Loucy (cell line): ENCODE data around the gene NRARP.

ENCODE experiments used
- H2AFZ ChIP-seq: fragments of 200-600 bp; sonication (generic); 2 replicates; pipeline ENCODE4 v1.6.0; 2016; ENCODE audit warnings: antibody characterized with exemption, mild to moderate bottlenecking, low read length, moderate library complexity
- H3F3A ChIP-seq: fragments of 200-600 bp; 2 replicates; pipeline ENCODE4 v1.6.0; 2016; ENCODE audit warnings: antibody characterized with exemption, low read depth, mild to moderate bottlenecking
- H3K27me3 ChIP-seq: fragments of 200-600 bp; sonication (generic); 2 replicates; pipeline ENCODE4 v1.6.1; 2014; ENCODE audit warnings: low read length, mild to moderate bottlenecking; ENCODE audit not compliant: insufficient read depth, poor library complexity, severe bottlenecking
- H3K36me3 ChIP-seq: fragments of 200-600 bp; sonication (generic); 2 replicates; pipeline ENCODE4 v1.6.1; 2016; ENCODE audit warnings: low read length; ENCODE audit not compliant: insufficient read depth
- H3K4me1 ChIP-seq: fragments of 200-600 bp; sonication (generic); 2 replicates; pipeline ENCODE4 v1.5.1; 2014; ENCODE audit warnings: low read length, mild to moderate bottlenecking; ENCODE audit not compliant: insufficient read depth, poor library complexity, severe bottlenecking
- H3K4me2 ChIP-seq: fragments of 200-600 bp; sonication (generic); 2 replicates; pipeline ENCODE4 v1.6.0; 2014; ENCODE audit warnings: antibody characterized with exemption, low read length, low read depth, mild to moderate bottlenecking; ENCODE audit not compliant: poor library complexity, severe bottlenecking
- H3K4me3 ChIP-seq: fragments of 200-600 bp; sonication (generic); 2 replicates; pipeline ENCODE4 v1.5.1; 2014; ENCODE audit warnings: low read length, mild to moderate bottlenecking, mixed read lengths; ENCODE audit not compliant: poor library complexity, severe bottlenecking
- H3K79me2 ChIP-seq: fragments of 200-600 bp; sonication (generic); 2 replicates; pipeline ENCODE4 v1.6.1; 2014; ENCODE audit warnings: low read length; ENCODE audit not compliant: insufficient read depth
- H3K9ac ChIP-seq: fragments of 200-600 bp; sonication (generic); 2 replicates; pipeline ENCODE4 v1.6.0; 2014; ENCODE audit warnings: mild to moderate bottlenecking, low read depth, low read length, moderate library complexity; ENCODE audit not compliant: poor library complexity, severe bottlenecking
- H3K9me2 ChIP-seq: fragments of 200-600 bp; sonication (generic); replicated peaks from 2 replicates; pipeline ENCODE4 v1.6.1; 2016; ENCODE audit warnings: low read depth, low read length, mixed read lengths
- H3K9me3 ChIP-seq: fragments of 200-600 bp; sonication (generic); 2 replicates; pipeline ENCODE4 v1.6.1; 2014; ENCODE audit warnings: mild to moderate bottlenecking, antibody characterized with exemption, low read length, low read depth; ENCODE audit not compliant: insufficient read depth
- H4K20me1 ChIP-seq: fragments of 200-600 bp; sonication (generic); 2 replicates; pipeline ENCODE4 v1.6.0; 2014; ENCODE audit warnings: antibody characterized with exemption, low read length, mild to moderate bottlenecking; ENCODE audit not compliant: insufficient read depth, poor library complexity, severe bottlenecking
- EZH2phosphoT487 ChIP-seq: fragments of 200-600 bp; IDR thresholded peaks from 2 replicates; pipeline ENCODE4 v1.6.1; 2018; ENCODE audit warnings: antibody characterized with exemption, mild to moderate bottlenecking, moderate library complexity, borderline replicate concordance
- TF ChIP-seq, protein P1 (sequence below): fragments of 200-600 bp; sonication (generic); conservative IDR thresholded peaks from 2 replicates; pipeline ENCODE4 v1.5.1; 2014; ENCODE audit warnings: mild to moderate bottlenecking, antibody characterized with exemption, low read length

NRARP gene

GRCh38 chr9:137273095-137273490 is 29.0 kb downstream of the NRARP start:
- H3K9ac ChIP-seq = no peak overlapping the region
- H4K20me1 ChIP-seq = peaks cover 3% of the 10 kb centered on the region
- H3K4me3 ChIP-seq = no peak overlapping the region
- H3F3A ChIP-seq = no peaks in the 10 kb centered on the region
- H3K4me1 ChIP-seq = peaks cover 4% of the 10 kb centered on the region
- H3K79me2 ChIP-seq = no peaks in the 10 kb centered on the region
- TF ChIP-seq, protein P1, sequence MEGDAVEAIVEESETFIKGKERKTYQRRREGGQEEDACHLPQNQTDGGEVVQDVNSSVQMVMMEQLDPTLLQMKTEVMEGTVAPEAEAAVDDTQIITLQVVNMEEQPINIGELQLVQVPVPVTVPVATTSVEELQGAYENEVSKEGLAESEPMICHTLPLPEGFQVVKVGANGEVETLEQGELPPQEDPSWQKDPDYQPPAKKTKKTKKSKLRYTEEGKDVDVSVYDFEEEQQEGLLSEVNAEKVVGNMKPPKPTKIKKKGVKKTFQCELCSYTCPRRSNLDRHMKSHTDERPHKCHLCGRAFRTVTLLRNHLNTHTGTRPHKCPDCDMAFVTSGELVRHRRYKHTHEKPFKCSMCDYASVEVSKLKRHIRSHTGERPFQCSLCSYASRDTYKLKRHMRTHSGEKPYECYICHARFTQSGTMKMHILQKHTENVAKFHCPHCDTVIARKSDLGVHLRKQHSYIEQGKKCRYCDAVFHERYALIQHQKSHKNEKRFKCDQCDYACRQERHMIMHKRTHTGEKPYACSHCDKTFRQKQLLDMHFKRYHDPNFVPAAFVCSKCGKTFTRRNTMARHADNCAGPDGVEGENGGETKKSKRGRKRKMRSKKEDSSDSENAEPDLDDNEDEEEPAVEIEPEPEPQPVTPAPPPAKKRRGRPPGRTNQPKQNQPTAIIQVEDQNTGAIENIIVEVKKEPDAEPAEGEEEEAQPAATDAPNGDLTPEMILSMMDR = no peak
- TF ChIP-seq EZH2phosphoT487 = no peak
- no peaks in the 10 kb centered on the region; the same call in 1 of the 2 replicates for H3K36me3 ChIP-seq
- no peaks in the 10 kb centered on the region for H3K9me3 ChIP-seq
- H3K4me2 ChIP-seq = no peak overlapping the region
- no peaks in the 10 kb centered on the region for H3K9me2 ChIP-seq
- no peak overlapping the region for H2AFZ ChIP-seq
- H3K27me3 ChIP-seq = no peaks in the 10 kb centered on the region

GRCh38 chr9:137272241-137273094 is 29.6 kb downstream of the NRARP start:
- H3K79me2 ChIP-seq = no peaks in the 10 kb centered on the region
- H2AFZ ChIP-seq = no peak overlapping the region
- no peaks in the 10 kb centered on the region for H3K27me3 ChIP-seq
- no peaks in the 10 kb centered on the region for H3K9me2 ChIP-seq
- no peak overlapping the region for H3K4me2 ChIP-seq
- no peaks in the 10 kb centered on the region; the same call in 1 of the 2 replicates for H3K36me3 ChIP-seq
- no peaks in the 10 kb centered on the region for H3K9me3 ChIP-seq
- no peak for TF ChIP-seq EZH2phosphoT487
- TF ChIP-seq, protein P1 = no peak; the same call in 1 of the 2 replicates
- H3K4me1 ChIP-seq = peaks cover 9% of the 10 kb centered on the region
- H3K4me3 ChIP-seq = no peak overlapping the region
- H4K20me1 ChIP-seq = peaks cover 3% of the 10 kb centered on the region
- no peak overlapping the region for H3K9ac ChIP-seq
- no peaks in the 10 kb centered on the region for H3F3A ChIP-seq

DNA sequence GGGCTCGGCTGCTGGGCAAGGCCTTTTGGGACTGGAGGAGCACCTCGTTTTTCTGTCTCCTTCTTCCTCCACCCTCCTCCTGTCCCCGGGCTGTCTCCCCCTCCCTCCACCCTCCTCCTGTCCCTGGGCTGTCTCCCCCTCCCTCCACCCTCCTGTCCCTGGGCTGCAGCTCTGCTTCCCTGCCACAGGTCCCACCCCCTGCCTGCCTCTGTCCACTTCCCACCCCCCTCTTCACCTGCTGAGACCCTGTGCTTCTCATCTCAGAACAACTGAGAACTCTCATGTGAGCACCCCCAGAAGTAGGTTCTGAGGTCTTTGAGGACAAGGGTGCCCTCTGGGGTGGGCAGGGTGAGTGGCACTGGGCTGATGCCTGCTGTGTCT is 30.4 kb downstream of the NRARP start:
- Histone ChIP-seq H3K9me2 (no peaks in the 10 kb centered on the region), H3K9me3 (no peaks in the 10 kb centered on the region), H4K20me1 (peaks cover 3% of the 10 kb centered on the region), H3K4me2 (no peak overlapping the region), H3K4me1 (peaks cover 9% of the 10 kb centered on the region), H3K4me3 (no peak overlapping the region), H3K9ac (no peak overlapping the region), H3F3A (no peaks in the 10 kb centered on the region), H3K36me3 (no peaks in the 10 kb centered on the region; the same call in 1 of the 2 replicates), H2AFZ (no peak overlapping the region), H3K79me2 (no peaks in the 10 kb centered on the region), H3K27me3 (no peaks in the 10 kb centered on the region)
- TF ChIP-seq, protein P1 = no peak
- no peak for TF ChIP-seq EZH2phosphoT487
